A549 (cell line): ENCODE data around the gene TBCE.

Experiments used
- CEBPB ChIP-seq, 2 experiments: fragments of >200 bp in 1 of 2; sonication (Bioruptor Twin) in 1 of 2; formaldehyde crosslinking in 1 of 2; IDR thresholded peaks; 2 replicates each; pipeline ENCODE4 v1.6.1; 2012 to 2016
- EP300 ChIP-seq, 2 experiments: fragments of >200 bp; sonication (Bioruptor Twin); formaldehyde crosslinking; IDR thresholded peaks; 2 replicates in 1 of 2; 3 replicates in 1 of 2; pipeline ENCODE4 v1.6.1; 2016 to 2017
- ESRRA ChIP-seq: fragments of 150-350 bp; IDR thresholded peaks from 2 replicates; pipeline ENCODE4 v1.6.1; 2014; ENCODE audit warnings: mild to moderate bottlenecking, low read length, borderline replicate concordance
- FOSB ChIP-seq: fragments of 250-450 bp; sonication (Bioruptor Pico); IDR thresholded peaks from 2 replicates; pipeline ENCODE4 v1.5.0; 2020; ENCODE audit warnings: mild to moderate bottlenecking, moderate library complexity
- FOSL2 ChIP-seq, 2 experiments: fragments of 450-650 bp in 1 of 2; fragments of >200 bp in 1 of 2; sonication (Bioruptor Twin) in 1 of 2; formaldehyde crosslinking; IDR thresholded peaks; 2 replicates each; pipeline versions ENCODE4 v1.5.0 to v1.6.1; 2016 to 2020; ENCODE audit warnings: mild to moderate bottlenecking in 1 of 2, moderate library complexity in 1 of 2
- HMGXB4 ChIP-seq: fragments of 250-450 bp; sonication (Bioruptor Pico); IDR thresholded peaks from 2 replicates; pipeline ENCODE4 v1.5.0; 2021; ENCODE audit warnings: mild to moderate bottlenecking, moderate library complexity, borderline replicate concordance
- JUNB ChIP-seq: fragments of >200 bp; sonication (Bioruptor Twin); formaldehyde crosslinking; IDR thresholded peaks from 2 replicates; pipeline ENCODE4 v1.6.1; 2016
- NR3C1 ChIP-seq: fragments of >200 bp; sonication (Bioruptor Twin); formaldehyde crosslinking; IDR thresholded peaks from 3 replicates; pipeline ENCODE4 v1.6.1; 2017
- POLR2A ChIP-seq: IDR thresholded peaks from 2 replicates; pipeline ENCODE4 v1.6.1; 2012; ENCODE audit warnings: mild to moderate bottlenecking, low read length
- RAD21 ChIP-seq, 2 experiments: fragments of >200 bp in 1 of 2; sonication (Bioruptor Twin) in 1 of 2; formaldehyde crosslinking in 1 of 2; IDR thresholded peaks in 1 of 2; conservative IDR thresholded peaks in 1 of 2; 2 replicates in 1 of 2; 3 replicates in 1 of 2; pipeline ENCODE4 v1.6.1; 2012 to 2018; ENCODE audit warnings: inconsistent platforms in 1 of 2
- RCOR1 ChIP-seq: fragments of 150-350 bp; IDR thresholded peaks from 2 replicates; pipeline ENCODE4 v1.6.1; 2014; ENCODE audit warnings: antibody characterized with exemption, low read length, low read depth
- REST ChIP-seq: fragments of 200-600 bp; sonication (generic); IDR thresholded peaks from 2 replicates; pipeline ENCODE4 v1.6.1; 2016; ENCODE audit warnings: antibody characterized with exemption, mild to moderate bottlenecking, moderate library complexity
- TF ChIP-seq, protein P1 (sequence below): fragments of >200 bp; sonication (Bioruptor Twin); formaldehyde crosslinking; IDR thresholded peaks from 3 replicates; pipeline ENCODE4 v1.5.1; 2016
- TF ChIP-seq, protein P2 (sequence below): IDR thresholded peaks from 2 replicates; pipeline ENCODE4 v1.6.1; 2012

DNA sequence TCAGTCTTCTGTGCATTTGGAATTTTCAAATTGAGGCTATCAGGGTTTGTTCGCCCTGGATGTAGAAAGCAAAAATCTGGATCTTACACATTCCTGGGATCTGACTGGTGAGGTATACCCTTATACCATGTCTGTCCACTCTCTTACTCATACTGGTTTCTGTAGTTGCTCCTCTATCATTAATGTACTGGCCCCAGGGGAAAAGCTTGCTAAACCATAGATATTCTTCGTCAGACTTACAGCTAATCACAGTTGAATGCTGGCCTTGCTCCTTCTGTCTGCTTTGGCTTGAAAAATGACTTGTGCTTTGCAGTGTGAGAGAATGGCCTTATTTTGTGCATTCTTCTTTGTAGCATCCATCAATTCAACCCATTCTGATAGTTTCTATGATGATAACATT, 30.5 kb downstream of the TBCE start:
- TF ChIP-seq, protein P1, sequence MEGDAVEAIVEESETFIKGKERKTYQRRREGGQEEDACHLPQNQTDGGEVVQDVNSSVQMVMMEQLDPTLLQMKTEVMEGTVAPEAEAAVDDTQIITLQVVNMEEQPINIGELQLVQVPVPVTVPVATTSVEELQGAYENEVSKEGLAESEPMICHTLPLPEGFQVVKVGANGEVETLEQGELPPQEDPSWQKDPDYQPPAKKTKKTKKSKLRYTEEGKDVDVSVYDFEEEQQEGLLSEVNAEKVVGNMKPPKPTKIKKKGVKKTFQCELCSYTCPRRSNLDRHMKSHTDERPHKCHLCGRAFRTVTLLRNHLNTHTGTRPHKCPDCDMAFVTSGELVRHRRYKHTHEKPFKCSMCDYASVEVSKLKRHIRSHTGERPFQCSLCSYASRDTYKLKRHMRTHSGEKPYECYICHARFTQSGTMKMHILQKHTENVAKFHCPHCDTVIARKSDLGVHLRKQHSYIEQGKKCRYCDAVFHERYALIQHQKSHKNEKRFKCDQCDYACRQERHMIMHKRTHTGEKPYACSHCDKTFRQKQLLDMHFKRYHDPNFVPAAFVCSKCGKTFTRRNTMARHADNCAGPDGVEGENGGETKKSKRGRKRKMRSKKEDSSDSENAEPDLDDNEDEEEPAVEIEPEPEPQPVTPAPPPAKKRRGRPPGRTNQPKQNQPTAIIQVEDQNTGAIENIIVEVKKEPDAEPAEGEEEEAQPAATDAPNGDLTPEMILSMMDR = no peak
- TF ChIP-seq, protein P2, sequence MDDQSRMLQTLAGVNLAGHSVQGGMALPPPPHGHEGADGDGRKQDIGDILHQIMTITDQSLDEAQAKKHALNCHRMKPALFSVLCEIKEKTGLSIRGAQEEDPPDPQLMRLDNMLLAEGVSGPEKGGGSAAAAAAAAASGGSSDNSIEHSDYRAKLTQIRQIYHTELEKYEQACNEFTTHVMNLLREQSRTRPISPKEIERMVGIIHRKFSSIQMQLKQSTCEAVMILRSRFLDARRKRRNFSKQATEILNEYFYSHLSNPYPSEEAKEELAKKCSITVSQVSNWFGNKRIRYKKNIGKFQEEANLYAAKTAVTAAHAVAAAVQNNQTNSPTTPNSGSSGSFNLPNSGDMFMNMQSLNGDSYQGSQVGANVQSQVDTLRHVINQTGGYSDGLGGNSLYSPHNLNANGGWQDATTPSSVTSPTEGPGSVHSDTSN = no peak
- no peak for TF ChIP-seq EP300 (IDR thresholded peaks at IDR 0.05)
- TF ChIP-seq JUNB = peak; percentile 38; the same call in 1 of the 2 replicates
- no peak for TF ChIP-seq RAD21 (conservative IDR thresholded peaks at IDR 0.05 in 1 of 2, IDR thresholded peaks at IDR 0.05 in 1 of 2)
- no peak for TF ChIP-seq HMGXB4
- no peak for TF ChIP-seq REST
- peak in 1 of 2 experiments; percentile 26; a peak in 1 of 4 replicates for TF ChIP-seq CEBPB (IDR thresholded peaks at IDR 0.05)
- TF ChIP-seq RCOR1 = no peak
- TF ChIP-seq ESRRA = no peak
- no peak for TF ChIP-seq POLR2A
- TF ChIP-seq FOSB (CRISPR knock-in tag) = no peak
- no peak for TF ChIP-seq NR3C1
- no peak for TF ChIP-seq FOSL2 (IDR thresholded peaks at IDR 0.05)
- peak; percentile 66 for TF ChIP-seq FOSL2 (CRISPR knock-in tag; IDR thresholded peaks at IDR 0.05)
